ENCODE results near the gene PMEPA1.
A peak's percentile ranks its signal among the peaks of the same experiment; 100 is the strongest.

PMEPA1 gene

GRCh38 chr20:57600320-57601210 is 109.2 kb downstream of the PMEPA1 start:
- DNase-seq, result peak; percentile 42

GRCh38 chr20:57598491-57598890 is 111.3 kb downstream of the PMEPA1 start:
- no peak for DNase-seq
